ENCODE measurements around the gene SPX. TPM values are rescaled to one million over a fixed set of nuclear protein-coding genes. Genes with fewer than 3 reads are reported as not detected.

The SPX gene
- total and polyA plus RNA-seq, 2 of the 8 experiments (the other 6 are each of a cell fraction or from before 2014, with no cell fraction given) = 1.2 to 1.3 TPM

- TF ChIP-seq SUZ12 (IDR thresholded peaks at IDR 0.05; ENCODE audit: low read length) = no peak
- no peak for TF ChIP-seq ATF2 (IDR thresholded peaks at IDR 0.05; ENCODE audit: low read length)
- no peak for TF ChIP-seq YY1 (IDR thresholded peaks at IDR 0.05; ENCODE audit: low read depth, low read length)
- TF ChIP-seq FOSL1 (IDR thresholded peaks at IDR 0.05; ENCODE audit: insufficient read depth, low read depth, low read length) = no peak
- no peaks in the 10 kb centered on the region for H3K9me3 ChIP-seq (ENCODE audit: insufficient read depth in 2 of 2, low read depth in 1 of 2, low read length in 1 of 2)
- no peak overlapping the region for H3K9ac ChIP-seq (replicated peaks in 1 of 4; ENCODE audit: extremely low read depth in 1 of 4, low read depth in 3 of 4, low read length in 3 of 4)
- no peak overlapping the region for H4K8ac ChIP-seq (ENCODE audit: extremely low read depth, insufficient read depth, low read length)
- no peak overlapping the region for H3K4me2 ChIP-seq (ENCODE audit: insufficient read depth in 1 of 2, low read depth in 2 of 2, low read length in 2 of 2)
- POLR2A ChIA-PET (ENCODE audit: partially characterized antibody) = no interaction called here
- H2BK12ac ChIP-seq (ENCODE audit: low read depth, low read length) = no peak overlapping the region
- H2BK20ac ChIP-seq (ENCODE audit: low read length) = no peak overlapping the region
- H3K23me2 ChIP-seq (ENCODE audit: low read depth, low read length) = no peaks in the 10 kb centered on the region; the same call in 1 of the 2 replicates
- DNase-seq (ENCODE audit: low read depth in 1 of 2, low spot score in 2 of 2) (no peak), FAIRE-seq (no peak)
- no peak overlapping the region for H4K91ac ChIP-seq (replicated peaks; ENCODE audit: insufficient read length, low read length)
- H3K36me3 ChIP-seq (ENCODE audit: control insufficient read depth in 2 of 4, insufficient read depth in 4 of 4, low read length in 3 of 4) = no peaks in the 10 kb centered on the region
- H3K23ac ChIP-seq (ENCODE audit: insufficient read length) = no peak overlapping the region
- CTCF ChIA-PET (ENCODE audit: partially characterized antibody) = interaction anchor here (0.6 to 1.7 kb wide), 2 partner anchors 12 to 17 kb away, joined by 3 to 4 read pairs; no protein-coding TSS in a partner anchor
- no peak overlapping the region for H2BK5ac ChIP-seq (ENCODE audit: low read depth, low read length)
- no peak overlapping the region for H3K14ac ChIP-seq (ENCODE audit: insufficient read length)
- no peak overlapping the region for H3K4ac ChIP-seq (replicated peaks; ENCODE audit: insufficient read length, low read depth, low read length)
- 92% methylated on average over 1 of the region's 1 CpG; no CpG with 5 or more reads in 1 of the 2 experiments for WGBS, 2 experiments (ENCODE audit: extremely low coverage in 1 of 2, insufficient coverage in 1 of 2, insufficient read length in 1 of 2, insufficient replicate concordance in 2 of 2, low coverage in 1 of 2, low lambda C conversion rate in 2 of 2, missing lambda C conversion rate in 1 of 2)
- H4K5ac ChIP-seq (ENCODE audit: insufficient read length, low read depth, low read length) = no peak overlapping the region
- no peak overlapping the region for H2BK15ac ChIP-seq (ENCODE audit: low read length)
- no peaks in the 10 kb centered on the region for H4K20me1 ChIP-seq (replicated peaks in 1 of 2; ENCODE audit: control insufficient read depth in 1 of 2, insufficient read depth in 2 of 2, low read length in 2 of 2)
- H3K56ac ChIP-seq (replicated peaks; ENCODE audit: insufficient read length, low read depth, low read length) = no peak overlapping the region
- H2AFZ ChIP-seq (ENCODE audit: low read length) = no peak overlapping the region
- no peak overlapping the region for H2BK120ac ChIP-seq (replicated peaks; ENCODE audit: low read depth, low read length)
- no peak overlapping the region for H3K4me3 ChIP-seq (ENCODE audit: extremely low read depth in 1 of 4, insufficient read depth in 2 of 4, low read depth in 3 of 4, low read length in 4 of 4)
- no peak overlapping the region for H3K18ac ChIP-seq (ENCODE audit: extremely low read depth, low read length)
- no peaks in the 10 kb centered on the region for H3K79me2 ChIP-seq (ENCODE audit: control insufficient read depth in 1 of 2, insufficient read depth in 2 of 2, low read length in 2 of 2)
- no peak overlapping the region for H3K27ac ChIP-seq (ENCODE audit: low read depth, low read length)
- H2AK5ac ChIP-seq (ENCODE audit: low read depth, low read length) = no peak overlapping the region
- no peaks in the 10 kb centered on the region for H3K27me3 ChIP-seq (replicated peaks in 1 of 4; ENCODE audit: control insufficient read depth in 3 of 4, extremely low read depth in 1 of 4, insufficient read depth in 3 of 4, low read length in 3 of 4)
- no peaks in the 10 kb centered on the region for H3K79me1 ChIP-seq (ENCODE audit: low read depth, low read length)
- no peaks in the 10 kb centered on the region for H3K4me1 ChIP-seq (replicated peaks in 1 of 4; ENCODE audit: control insufficient read depth in 3 of 4, insufficient read depth in 4 of 4, low read length in 3 of 4)
These were observed 21.3 kb downstream of the SPX start for GRCh38 chr12:21547437-21547836.

All from H1 (cell line).